ENCODE measurements around the gene ITGB5.
A peak's percentile ranks its signal among the peaks of the same experiment; 100 is the strongest.

ITGB5 gene

DNA sequence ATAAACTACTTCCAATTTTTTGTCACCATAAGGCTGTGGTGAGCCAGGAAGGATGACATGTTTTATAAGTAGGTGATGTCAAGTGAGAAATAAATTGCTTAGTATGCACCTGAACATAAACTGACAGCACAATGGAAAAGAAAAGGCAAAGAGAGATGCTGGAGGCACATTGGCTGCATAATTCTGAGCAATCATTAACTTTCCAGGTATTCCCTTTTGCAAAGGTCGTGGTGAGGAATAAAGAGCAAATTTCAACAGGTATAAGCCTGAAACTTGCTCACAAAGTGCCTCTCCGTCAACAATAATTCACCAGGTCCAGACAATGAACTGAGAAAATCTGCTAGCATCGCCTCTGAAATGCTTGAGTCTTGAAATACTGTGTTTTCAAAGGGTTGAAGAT is 48.2 kb downstream of the ITGB5 start:
- TF ChIP-seq, protein P1, sequence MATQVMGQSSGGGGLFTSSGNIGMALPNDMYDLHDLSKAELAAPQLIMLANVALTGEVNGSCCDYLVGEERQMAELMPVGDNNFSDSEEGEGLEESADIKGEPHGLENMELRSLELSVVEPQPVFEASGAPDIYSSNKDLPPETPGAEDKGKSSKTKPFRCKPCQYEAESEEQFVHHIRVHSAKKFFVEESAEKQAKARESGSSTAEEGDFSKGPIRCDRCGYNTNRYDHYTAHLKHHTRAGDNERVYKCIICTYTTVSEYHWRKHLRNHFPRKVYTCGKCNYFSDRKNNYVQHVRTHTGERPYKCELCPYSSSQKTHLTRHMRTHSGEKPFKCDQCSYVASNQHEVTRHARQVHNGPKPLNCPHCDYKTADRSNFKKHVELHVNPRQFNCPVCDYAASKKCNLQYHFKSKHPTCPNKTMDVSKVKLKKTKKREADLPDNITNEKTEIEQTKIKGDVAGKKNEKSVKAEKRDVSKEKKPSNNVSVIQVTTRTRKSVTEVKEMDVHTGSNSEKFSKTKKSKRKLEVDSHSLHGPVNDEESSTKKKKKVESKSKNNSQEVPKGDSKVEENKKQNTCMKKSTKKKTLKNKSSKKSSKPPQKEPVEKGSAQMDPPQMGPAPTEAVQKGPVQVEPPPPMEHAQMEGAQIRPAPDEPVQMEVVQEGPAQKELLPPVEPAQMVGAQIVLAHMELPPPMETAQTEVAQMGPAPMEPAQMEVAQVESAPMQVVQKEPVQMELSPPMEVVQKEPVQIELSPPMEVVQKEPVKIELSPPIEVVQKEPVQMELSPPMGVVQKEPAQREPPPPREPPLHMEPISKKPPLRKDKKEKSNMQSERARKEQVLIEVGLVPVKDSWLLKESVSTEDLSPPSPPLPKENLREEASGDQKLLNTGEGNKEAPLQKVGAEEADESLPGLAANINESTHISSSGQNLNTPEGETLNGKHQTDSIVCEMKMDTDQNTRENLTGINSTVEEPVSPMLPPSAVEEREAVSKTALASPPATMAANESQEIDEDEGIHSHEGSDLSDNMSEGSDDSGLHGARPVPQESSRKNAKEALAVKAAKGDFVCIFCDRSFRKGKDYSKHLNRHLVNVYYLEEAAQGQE (IDR thresholded peaks at IDR 0.05; ENCODE audit: insufficient read depth in 1 of 2, low read depth in 2 of 2, low read length in 2 of 2) = no peak
- TF ChIP-seq TAF1 (IDR thresholded peaks at IDR 0.05; ENCODE audit: borderline replicate concordance, insufficient read depth, low read length) = no peak
- TF ChIP-seq SIN3A (IDR thresholded peaks at IDR 0.05; ENCODE audit: borderline replicate concordance, insufficient read depth, low read length) = no peak
- TF ChIP-seq FOXP2 (optimal IDR thresholded peaks at IDR 0.05; ENCODE audit: borderline replicate concordance, extremely low read depth, extremely low read length, insufficient read depth) = no peak
- TF ChIP-seq POLR2AphosphoS5 (IDR thresholded peaks at IDR 0.05; ENCODE audit: low read depth, low read length) = no peak

DNA sequence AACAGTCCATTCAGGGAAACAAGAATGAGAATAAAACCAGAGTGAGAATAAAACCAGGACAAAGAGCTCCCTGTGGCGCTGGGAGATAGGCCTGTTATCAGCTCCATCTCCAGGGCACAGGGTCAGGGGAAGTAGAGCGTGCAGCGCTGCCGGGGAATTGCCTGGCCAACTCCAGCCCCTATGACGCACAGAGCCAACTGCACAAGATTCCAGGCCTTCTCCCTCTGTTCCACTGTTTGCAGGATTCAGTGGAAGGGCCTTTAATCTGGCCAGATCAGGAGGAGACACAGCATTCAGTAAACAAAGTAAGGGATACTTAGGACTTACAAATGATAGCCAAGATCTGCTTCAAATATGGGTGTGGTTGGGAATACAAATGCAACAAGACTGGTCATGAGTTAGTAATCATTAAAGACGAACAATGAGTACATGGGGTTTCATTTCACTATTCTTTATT is 49.4 kb downstream of the ITGB5 start:
- TF ChIP-seq FOXP2 (optimal IDR thresholded peaks at IDR 0.05; ENCODE audit: borderline replicate concordance, extremely low read depth, extremely low read length, insufficient read depth) = peak; percentile 85
- TF ChIP-seq, protein P1 (IDR thresholded peaks at IDR 0.05; ENCODE audit: insufficient read depth in 1 of 2, low read depth in 2 of 2, low read length in 2 of 2) = peak; percentile 11 to 21; a peak in 1 of 4 replicates
- TF ChIP-seq SIN3A (IDR thresholded peaks at IDR 0.05; ENCODE audit: borderline replicate concordance, insufficient read depth, low read length) = no peak
- TF ChIP-seq TAF1 (IDR thresholded peaks at IDR 0.05; ENCODE audit: borderline replicate concordance, insufficient read depth, low read length) = no peak
- no peak for TF ChIP-seq POLR2AphosphoS5 (IDR thresholded peaks at IDR 0.05; ENCODE audit: low read depth, low read length)

DNA sequence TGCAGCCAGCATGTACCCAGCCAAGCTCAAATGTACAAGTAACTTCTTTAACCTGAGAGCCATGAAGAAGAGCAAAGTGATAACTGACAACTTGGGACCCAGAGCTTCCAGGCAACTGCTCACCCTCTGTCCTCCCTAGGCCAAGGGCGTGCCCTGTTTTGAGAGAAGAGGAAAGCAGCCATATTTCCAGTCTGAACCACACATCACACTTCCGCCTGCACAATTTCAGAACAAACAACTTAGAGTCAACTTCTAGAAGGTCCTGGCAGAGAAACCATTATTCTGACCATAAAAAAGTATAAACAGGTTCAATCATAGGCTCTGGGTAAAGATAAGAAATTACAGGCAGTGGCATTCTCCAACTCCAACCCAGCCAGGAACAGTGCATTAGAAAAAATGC is 50.1 kb downstream of the ITGB5 start:
- TF ChIP-seq SIN3A (IDR thresholded peaks at IDR 0.05; ENCODE audit: borderline replicate concordance, insufficient read depth, low read length) = no peak
- TF ChIP-seq TAF1 (IDR thresholded peaks at IDR 0.05; ENCODE audit: borderline replicate concordance, insufficient read depth, low read length) = no peak
- no peak for TF ChIP-seq FOXP2 (optimal IDR thresholded peaks at IDR 0.05; ENCODE audit: borderline replicate concordance, extremely low read depth, extremely low read length, insufficient read depth)
- TF ChIP-seq POLR2AphosphoS5 (IDR thresholded peaks at IDR 0.05; ENCODE audit: low read depth, low read length) = no peak
- TF ChIP-seq, protein P1 (IDR thresholded peaks at IDR 0.05; ENCODE audit: insufficient read depth in 1 of 2, low read depth in 2 of 2, low read length in 2 of 2) = no peak

DNA sequence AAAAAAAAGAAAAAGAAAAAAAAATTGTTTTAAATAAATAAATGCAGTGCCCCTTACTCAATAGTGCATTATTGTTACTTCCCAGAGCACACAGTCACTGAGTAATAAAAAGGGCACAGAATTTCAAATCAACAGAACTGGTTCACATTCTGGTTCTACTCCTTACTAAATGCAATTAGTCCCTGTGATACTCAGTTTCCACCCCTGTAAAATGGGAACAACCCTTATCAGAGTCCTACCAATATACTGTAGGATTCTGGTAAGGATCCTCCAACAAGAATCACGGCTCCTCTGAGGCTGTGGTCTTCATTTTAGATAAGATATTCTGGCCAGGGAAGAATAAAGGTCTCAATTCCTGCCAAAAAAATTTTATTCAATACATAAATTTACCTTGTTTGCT is 50.7 kb downstream of the ITGB5 start:
- TF ChIP-seq TAF1 (IDR thresholded peaks at IDR 0.05; ENCODE audit: borderline replicate concordance, insufficient read depth, low read length) (no peak), FOXP2 (optimal IDR thresholded peaks at IDR 0.05; ENCODE audit: borderline replicate concordance, extremely low read depth, extremely low read length, insufficient read depth) (no peak), SIN3A (IDR thresholded peaks at IDR 0.05; ENCODE audit: borderline replicate concordance, insufficient read depth, low read length) (no peak), POLR2AphosphoS5 (IDR thresholded peaks at IDR 0.05; ENCODE audit: low read depth, low read length) (no peak)
- TF ChIP-seq, protein P1 (IDR thresholded peaks at IDR 0.05; ENCODE audit: insufficient read depth in 1 of 2, low read depth in 2 of 2, low read length in 2 of 2) = no peak

Data from PFSK-1 (cell line).